ENCODE results near the gene TMEM100.

DNA sequence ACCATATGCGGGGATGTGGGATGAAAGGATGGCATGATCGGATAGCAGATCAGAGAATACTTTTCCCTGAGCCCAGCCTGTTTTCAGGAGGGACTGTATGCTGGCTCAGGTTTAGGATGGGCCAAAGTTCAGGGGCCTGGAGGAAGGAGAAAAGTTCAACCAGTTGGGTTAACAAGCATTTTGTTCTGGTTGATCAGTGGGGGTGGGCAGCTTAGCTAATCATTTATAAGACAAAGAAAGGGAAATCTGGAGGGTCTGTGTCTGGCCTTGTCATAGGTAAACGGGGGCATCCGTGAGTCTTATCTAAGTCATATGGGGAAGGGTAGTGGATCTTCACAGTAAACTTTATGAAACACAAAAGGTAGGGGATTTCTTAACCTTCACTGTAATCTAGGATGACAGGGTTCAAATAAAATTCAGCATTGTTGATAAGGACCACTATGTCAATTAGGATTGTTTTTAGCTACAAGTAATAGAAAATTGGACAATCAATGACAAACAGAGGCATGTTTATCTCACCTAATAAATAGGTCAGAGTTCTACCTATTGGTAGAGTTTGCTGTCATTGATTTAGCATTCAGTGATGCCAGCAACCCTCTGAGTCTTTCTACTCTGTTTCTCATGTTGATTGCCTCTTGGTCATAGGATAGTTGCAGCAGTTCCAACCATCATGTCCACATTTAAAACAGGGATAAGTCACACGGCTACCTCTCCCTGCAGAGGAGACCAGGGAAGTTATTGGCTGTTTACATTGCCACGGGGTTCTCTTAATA lies 39.6 kb upstream of the TMEM100 start:
- TF ChIP-seq CTCF (IDR thresholded peaks at IDR 0.05) (no peak), POLR2A (IDR thresholded peaks at IDR 0.05) (no peak), POLR2AphosphoS5 (IDR thresholded peaks at IDR 0.05) (no peak), EP300 (IDR thresholded peaks at IDR 0.05) (no peak)

All from stomach (tissue), 4 donors.